ENCODE measurements around the gene MRRF.

DNA sequence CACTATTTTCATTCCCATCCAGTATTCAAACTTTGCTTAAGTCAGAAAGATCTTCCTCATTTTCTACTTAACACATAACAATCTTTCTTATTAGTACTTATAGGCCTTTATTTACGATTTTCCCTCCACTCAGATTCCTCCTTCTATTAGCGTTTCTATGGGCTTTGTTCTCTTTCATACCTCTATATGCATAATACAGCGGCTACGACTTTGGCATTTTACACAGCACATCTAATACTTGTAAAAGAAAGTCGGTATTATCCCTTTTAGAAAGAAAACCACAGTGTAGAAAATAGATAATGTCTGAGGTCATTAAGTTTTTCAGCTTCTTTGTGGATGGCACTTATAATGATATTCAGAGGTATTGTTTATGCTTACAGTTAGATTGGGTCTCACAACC, 8.5 kb upstream of the MRRF start:
- no peak for TF ChIP-seq POLR2A (IDR thresholded peaks at IDR 0.05)
- TF ChIP-seq, protein P1, sequence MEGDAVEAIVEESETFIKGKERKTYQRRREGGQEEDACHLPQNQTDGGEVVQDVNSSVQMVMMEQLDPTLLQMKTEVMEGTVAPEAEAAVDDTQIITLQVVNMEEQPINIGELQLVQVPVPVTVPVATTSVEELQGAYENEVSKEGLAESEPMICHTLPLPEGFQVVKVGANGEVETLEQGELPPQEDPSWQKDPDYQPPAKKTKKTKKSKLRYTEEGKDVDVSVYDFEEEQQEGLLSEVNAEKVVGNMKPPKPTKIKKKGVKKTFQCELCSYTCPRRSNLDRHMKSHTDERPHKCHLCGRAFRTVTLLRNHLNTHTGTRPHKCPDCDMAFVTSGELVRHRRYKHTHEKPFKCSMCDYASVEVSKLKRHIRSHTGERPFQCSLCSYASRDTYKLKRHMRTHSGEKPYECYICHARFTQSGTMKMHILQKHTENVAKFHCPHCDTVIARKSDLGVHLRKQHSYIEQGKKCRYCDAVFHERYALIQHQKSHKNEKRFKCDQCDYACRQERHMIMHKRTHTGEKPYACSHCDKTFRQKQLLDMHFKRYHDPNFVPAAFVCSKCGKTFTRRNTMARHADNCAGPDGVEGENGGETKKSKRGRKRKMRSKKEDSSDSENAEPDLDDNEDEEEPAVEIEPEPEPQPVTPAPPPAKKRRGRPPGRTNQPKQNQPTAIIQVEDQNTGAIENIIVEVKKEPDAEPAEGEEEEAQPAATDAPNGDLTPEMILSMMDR (IDR thresholded peaks at IDR 0.05) = no peak
- TF ChIP-seq EP300 (IDR thresholded peaks at IDR 0.05) = no peak
- no peak for TF ChIP-seq POLR2AphosphoS5 (IDR thresholded peaks at IDR 0.05)
